Fibroblast of peridontal ligament (primary cell): ENCODE measurements around the gene FOXP2.
"Not testable (repeated sequence)": the region's sequence is repeated elsewhere in the genome, so short reads cannot be mapped to it uniquely, and the experiment has no call there.

Experiments used
- DNase-seq: peaks from one replicate; pipeline ENCODE4 v3.0.0-alpha.2; 2010; ENCODE audit errors: extremely low read depth

Gene FOXP2

GRCh38 chr7:114414156-114415063 is at the start of gene FOXP2:
Gene FOXP2, plus strand, starts transcription at chr7:114414815. Its CDS starts 11,697 bp downstream, at chr7:114426512.
- peak; percentile 6 for DNase-seq

- DNase-seq = no peak
Measured at GRCh38 chr7:114365791-114366190, 48.8 kb upstream of the FOXP2 start.

GRCh38 chr7:114368492-114368891 is 46.1 kb upstream of the FOXP2 start:
- DNase-seq = no peak

GRCh38 chr7:114369294-114369693 is 45.3 kb upstream of the FOXP2 start:
- DNase-seq = no peak

GRCh38 chr7:114372619-114373018 is 42.0 kb upstream of the FOXP2 start:
- no peak for DNase-seq

- no peak for DNase-seq
Measured at GRCh38 chr7:114375907-114376306, 38.7 kb upstream of the FOXP2 start.

- not testable (repeated sequence) for DNase-seq
Measured at GRCh38 chr7:114383946-114384345, 30.7 kb upstream of the FOXP2 start.

GRCh38 chr7:114384346-114384745 is 30.3 kb upstream of the FOXP2 start:
- not testable (repeated sequence) for DNase-seq

GRCh38 chr7:114388021-114388420 is 26.6 kb upstream of the FOXP2 start:
- no peak for DNase-seq

GRCh38 chr7:114392686-114393085 is 21.9 kb upstream of the FOXP2 start:
- peak; percentile 18 for DNase-seq

- no peak for DNase-seq
Measured at GRCh38 chr7:114402876-114403635, 11.6 kb upstream of the FOXP2 start.

- no peak for DNase-seq
Measured at GRCh38 chr7:114405427-114405826, 9.2 kb upstream of the FOXP2 start.

- DNase-seq = peak; percentile 9
Measured at GRCh38 chr7:114409750-114410149, 4.9 kb upstream of the FOXP2 start.

- no peak for DNase-seq
Measured at GRCh38 chr7:114412548-114412947, 2.1 kb upstream of the FOXP2 start.

GRCh38 chr7:114413761-114414155 is 857 bp upstream of the FOXP2 start:
- no peak for DNase-seq

GRCh38 chr7:114415064-114415989 is 712 bp downstream of the FOXP2 start:
- no peak for DNase-seq

GRCh38 chr7:114416129-114416990 is 1.7 kb downstream of the FOXP2 start:
- no peak for DNase-seq

GRCh38 chr7:114417290-114417689 is 2.7 kb downstream of the FOXP2 start:
- no peak for DNase-seq

- no peak for DNase-seq
Measured at GRCh38 chr7:114418117-114418516, 3.5 kb downstream of the FOXP2 start.

GRCh38 chr7:114419441-114420272 is 5.0 kb downstream of the FOXP2 start:
- DNase-seq = no peak
